ENCODE measurements around the gene ZMYND10. TPM values are rescaled to one million over a fixed set of nuclear protein-coding genes. Genes with fewer than 3 reads are reported as not detected.

The ZMYND10 gene
- total RNA-seq, 4 donors from 2014 or later: 3.0 TPM; not detected in 3

- in situ Hi-C loops (cut with MboI; ENCODE audit: low sequenced_read_pairs in 4 of 4): loop anchor here in 1 of 4 donors (10.0 kb wide), 1 partner anchor 205 kb away; no protein-coding TSS in a partner anchor
- no peaks in the 10 kb centered on the region for H3K27me3 ChIP-seq
- H3K36me3 ChIP-seq: no peaks in the 10 kb centered on the region
- ATAC-seq (no peak), DNase-seq (no peak)
- H3K27ac ChIP-seq: peak overlapping the region; percentile 89 to 98 (median 97)
- no peak for TF ChIP-seq CTCF (IDR thresholded peaks at IDR 0.05 in 4 of 5, conservative IDR thresholded peaks at IDR 0.05 in 1 of 5)
- no peak for TF ChIP-seq POLR2A (IDR thresholded peaks at IDR 0.05)
- intact Hi-C loops (cut with DNase I; ENCODE audit: low total_unique reads): no loop called here
- H3K9me3 ChIP-seq: no peaks in the 10 kb centered on the region
- H3K4me3 ChIP-seq: peak overlapping the region; percentile 38 to 58 (median 52)
- peaks cover 24 to 49% of the 10 kb centered on the region in 2 donors for H3K4me1 ChIP-seq
These were observed 5.9 kb downstream of the ZMYND10 start for GRCh38 chr3:50339485-50340146.

GRCh38 chr3:50338965-50339364, 6.6 kb downstream of the ZMYND10 start:
- ATAC-seq (no peak), DNase-seq (no peak)
- intact Hi-C loops (cut with DNase I; ENCODE audit: low total_unique reads): no loop called here
- TF ChIP-seq POLR2A (IDR thresholded peaks at IDR 0.05): no peak
- TF ChIP-seq CTCF (IDR thresholded peaks at IDR 0.05 in 4 of 5, conservative IDR thresholded peaks at IDR 0.05 in 1 of 5): no peak
- H3K9me3 ChIP-seq: no peaks in the 10 kb centered on the region
- peak overlapping the region; percentile 89 to 98 (median 97) for H3K27ac ChIP-seq
- peak overlapping the region in 1 of 4 donors; percentile 75 for H3K4me3 ChIP-seq
- no peaks in the 10 kb centered on the region for H3K27me3 ChIP-seq
- in situ Hi-C loops (cut with MboI; ENCODE audit: low sequenced_read_pairs in 4 of 4): no loop called here
- H3K4me1 ChIP-seq: peaks cover 31 to 54% of the 10 kb centered on the region in 2 donors
- H3K36me3 ChIP-seq: no peaks in the 10 kb centered on the region

DNA sequence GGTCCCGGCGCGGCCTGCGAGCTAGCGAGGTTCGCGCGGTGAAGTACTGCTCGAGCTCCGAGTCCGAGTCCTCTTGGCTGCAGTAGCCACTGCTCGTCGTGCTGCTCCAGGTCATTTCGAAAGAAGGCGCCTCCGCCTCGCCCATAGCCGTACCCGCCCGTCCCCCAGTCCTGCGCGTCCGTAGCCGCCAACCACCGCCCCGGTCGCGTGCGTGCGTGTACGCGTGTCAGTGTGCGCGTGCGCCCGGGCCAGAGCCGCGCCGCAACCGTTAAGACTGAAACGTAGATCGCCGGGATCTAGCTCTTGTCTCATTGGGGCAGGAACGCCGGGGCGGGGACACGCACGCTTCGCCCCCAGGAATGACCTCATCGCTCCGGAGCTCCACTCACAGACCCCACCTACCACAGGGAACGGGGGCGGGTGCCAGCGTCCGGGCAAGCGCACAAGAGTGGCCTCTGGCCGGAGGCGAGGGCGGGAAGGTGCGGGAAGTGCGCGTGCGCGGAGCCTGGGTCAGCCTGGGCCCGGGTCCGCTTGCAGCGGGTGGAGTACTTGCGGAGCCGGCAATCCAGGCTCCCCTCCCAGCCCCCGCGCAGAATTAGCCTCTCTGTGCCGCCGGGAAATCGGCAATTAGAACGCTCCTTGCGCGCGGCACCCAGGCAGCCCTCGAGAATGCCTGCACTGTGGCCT, 8.2 kb downstream of the ZMYND10 start:
- in situ Hi-C loops (cut with MboI; ENCODE audit: low sequenced_read_pairs in 4 of 4): no loop called here
- DNase-seq: peak; percentile 100
- TF ChIP-seq POLR2A (IDR thresholded peaks at IDR 0.05): peak; percentile 94 to 96
- TF ChIP-seq CTCF (IDR thresholded peaks at IDR 0.05 in 4 of 5, conservative IDR thresholded peaks at IDR 0.05 in 1 of 5): no peak
- peak overlapping the region; percentile 75 to 91 (median 82) for H3K4me3 ChIP-seq
- no peaks in the 10 kb centered on the region for H3K9me3 ChIP-seq
- H3K4me1 ChIP-seq: peaks cover 38 to 64% of the 10 kb centered on the region in 2 donors
- peak overlapping the region; percentile 89 to 98 (median 97) for H3K27ac ChIP-seq
- H3K36me3 ChIP-seq: no peaks in the 10 kb centered on the region
- no peaks in the 10 kb centered on the region for H3K27me3 ChIP-seq
- ATAC-seq: peak; percentile 84 to 86
- intact Hi-C loops (cut with DNase I; ENCODE audit: low total_unique reads): loop anchor here (1.0 kb wide), 1 partner anchor 16 kb away; no protein-coding TSS in a partner anchor

DNA sequence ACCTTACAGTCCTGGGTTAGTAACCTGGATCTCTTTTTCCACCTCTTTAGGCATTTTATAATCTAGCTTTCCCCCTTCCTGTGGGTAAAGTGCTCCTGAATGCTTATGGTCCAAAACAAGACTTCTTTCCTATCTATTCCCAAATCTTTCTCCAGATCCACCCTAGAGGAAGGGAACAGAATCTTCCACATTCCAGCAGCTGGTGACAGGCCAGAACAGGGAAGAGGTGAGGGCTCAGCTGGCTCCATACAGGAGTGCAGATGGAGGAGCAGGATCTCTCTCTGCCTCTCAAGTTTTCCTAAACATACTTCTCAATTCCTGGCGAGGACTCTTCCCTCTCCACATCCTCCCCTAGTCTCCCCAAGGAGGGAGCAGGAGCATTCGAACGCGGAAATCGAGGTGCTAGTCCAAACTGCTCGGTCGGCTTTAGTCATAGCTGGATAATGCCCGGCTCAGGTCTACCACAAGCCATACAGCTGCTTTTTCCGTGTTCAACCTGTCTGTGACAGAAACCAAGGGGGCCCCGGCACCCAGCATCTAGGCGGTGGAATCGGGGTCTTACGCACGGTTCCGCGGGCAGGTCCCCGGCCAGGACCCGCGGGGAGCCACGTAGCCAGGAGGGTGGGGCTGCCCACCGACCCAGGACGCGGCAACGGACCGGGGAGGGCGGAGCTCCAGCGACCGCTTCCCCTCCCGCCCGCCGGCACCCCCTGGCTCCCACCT, 8.9 kb downstream of the ZMYND10 start:
- DNase-seq (no peak), ATAC-seq (peak; percentile 3 to 7)
- H3K27ac ChIP-seq: peak overlapping the region; percentile 89 to 98 (median 97)
- H3K4me3 ChIP-seq: peak overlapping the region; percentile 75 to 91 (median 82)
- H3K4me1 ChIP-seq: peaks cover 38 to 64% of the 10 kb centered on the region in 2 donors
- no peaks in the 10 kb centered on the region for H3K27me3 ChIP-seq
- intact Hi-C loops (cut with DNase I; ENCODE audit: low total_unique reads) (loop anchor here (1.0 kb wide), 1 partner anchor 15 kb away; no protein-coding TSS in a partner anchor), in situ Hi-C loops (cut with MboI; ENCODE audit: low sequenced_read_pairs in 4 of 4) (no loop called here)
- H3K9me3 ChIP-seq: no peaks in the 10 kb centered on the region
- TF ChIP-seq POLR2A (IDR thresholded peaks at IDR 0.05): no peak
- no peak for TF ChIP-seq CTCF (IDR thresholded peaks at IDR 0.05 in 4 of 5, conservative IDR thresholded peaks at IDR 0.05 in 1 of 5)
- peaks cover 0 to 7% of the 10 kb centered on the region in 2 donors for H3K36me3 ChIP-seq

Data from gastrocnemius medialis (tissue), 4 donors.